Fibroblast of the conjunctiva (primary cell): ENCODE results near the gene PHC2.

Source experiments
- DNase-seq: peaks from one replicate; pipeline ENCODE4 v3.0.0-alpha.2; 2010; ENCODE audit warnings: low read depth

Gene PHC2

DNA sequence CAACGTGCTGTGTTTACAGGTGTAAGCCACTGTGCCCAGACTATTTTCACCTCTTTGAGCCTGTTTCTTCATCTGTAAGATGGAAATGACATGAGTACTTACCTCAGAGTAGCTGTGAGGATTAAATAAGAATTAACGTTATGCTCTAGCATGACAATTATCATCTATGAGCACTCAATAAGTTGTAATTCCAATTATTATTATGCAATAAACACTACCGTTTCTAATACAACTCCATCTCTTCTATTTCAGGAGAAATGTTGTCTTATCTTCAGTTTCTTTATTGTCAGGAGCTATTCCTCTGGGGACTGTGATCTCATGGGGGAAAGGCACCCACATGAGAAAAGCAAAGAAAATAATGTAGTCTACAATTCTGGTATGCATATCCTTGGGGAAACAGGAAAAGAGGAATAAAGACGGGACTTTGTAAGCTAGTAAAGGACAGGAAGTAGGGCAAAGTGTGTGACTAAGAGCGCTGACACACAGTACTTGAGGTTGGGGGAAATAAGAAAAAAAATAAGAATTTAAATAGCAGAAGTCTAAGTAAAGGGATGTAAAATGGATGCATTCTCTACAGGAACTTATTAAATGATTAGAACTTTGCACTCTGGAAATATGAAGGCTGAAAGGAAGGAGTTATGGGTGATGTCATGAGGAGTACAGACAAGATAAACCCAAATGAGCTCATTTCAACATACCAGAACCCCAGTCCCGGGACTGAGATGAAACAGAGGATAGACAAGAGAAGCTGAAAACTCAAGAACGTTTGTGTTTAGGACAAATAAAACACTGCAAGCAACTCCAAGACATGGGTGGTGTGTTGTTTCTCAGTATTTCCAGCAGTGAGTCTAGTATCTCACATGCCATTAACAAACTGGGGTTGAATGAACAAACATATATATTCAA lies 9.8 kb downstream of the PHC2 start:
- no peak for DNase-seq

DNA sequence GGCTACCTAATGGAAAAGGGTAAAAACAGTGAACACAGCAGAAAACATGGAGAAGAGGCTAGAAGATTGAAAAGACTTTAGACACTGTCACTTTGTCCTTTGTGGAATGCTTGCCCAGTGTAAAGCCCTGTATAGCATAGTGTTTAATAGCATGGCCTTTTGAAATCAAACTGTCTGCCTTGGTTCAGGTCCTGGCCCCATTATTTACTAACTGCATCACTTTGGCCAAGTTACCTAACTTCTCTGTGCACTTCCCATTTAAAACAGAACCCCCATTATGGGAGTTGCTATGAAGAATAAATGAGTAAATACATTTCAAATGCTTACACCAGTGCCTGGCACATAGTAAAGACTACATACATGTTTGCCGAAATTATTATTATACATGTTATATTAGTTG lies 12.1 kb downstream of the PHC2 start:
- DNase-seq, result no peak

DNA sequence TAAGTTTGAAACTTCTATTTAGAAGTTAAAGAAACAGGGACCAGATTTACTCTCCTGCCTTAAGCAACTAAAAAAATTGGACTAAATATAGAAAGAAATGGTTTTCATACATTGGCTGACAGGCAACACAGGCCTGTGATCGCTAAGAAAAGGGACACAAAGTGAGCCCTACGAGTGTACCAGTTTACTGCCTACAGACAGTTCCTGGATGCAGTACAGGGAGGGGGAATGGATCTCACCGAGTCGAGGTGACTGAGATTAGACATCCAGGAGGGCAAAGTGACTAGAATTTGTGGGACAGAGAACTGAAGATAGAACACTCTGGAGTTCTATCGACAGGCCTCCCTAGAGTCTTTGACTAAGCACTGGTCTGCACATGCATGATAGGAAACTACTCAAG lies 16.0 kb downstream of the PHC2 start:
- DNase-seq, result no peak

DNA sequence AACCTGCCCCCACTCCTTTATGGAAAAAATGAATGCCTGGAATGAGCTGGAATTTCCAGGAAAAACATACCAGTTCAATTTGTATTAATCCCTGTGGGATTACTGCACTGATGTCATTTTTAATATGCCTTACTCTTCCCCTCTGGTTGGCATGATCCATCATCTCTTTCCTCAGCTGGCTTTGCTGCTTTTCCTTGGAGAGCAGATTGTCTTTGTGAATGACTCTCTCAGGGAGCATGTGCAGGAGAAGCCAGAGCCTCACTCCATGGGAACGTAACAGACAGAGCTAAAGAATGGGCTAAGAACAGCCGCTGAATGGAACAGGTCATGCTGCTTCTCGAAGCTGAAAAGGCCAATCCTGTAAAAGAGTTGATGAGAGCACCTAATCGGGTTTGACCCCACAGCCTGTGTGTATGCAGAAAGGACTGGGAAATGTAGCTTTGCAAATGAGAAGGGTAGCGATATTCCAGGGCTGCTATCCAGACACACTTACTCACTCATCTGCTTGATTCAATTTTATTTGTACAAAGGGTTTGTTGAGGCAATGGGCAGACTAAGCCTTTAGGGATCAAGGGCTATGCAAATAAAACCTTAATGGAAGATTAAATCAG lies 20.7 kb downstream of the PHC2 start:
- DNase-seq, result peak; percentile 43

DNA sequence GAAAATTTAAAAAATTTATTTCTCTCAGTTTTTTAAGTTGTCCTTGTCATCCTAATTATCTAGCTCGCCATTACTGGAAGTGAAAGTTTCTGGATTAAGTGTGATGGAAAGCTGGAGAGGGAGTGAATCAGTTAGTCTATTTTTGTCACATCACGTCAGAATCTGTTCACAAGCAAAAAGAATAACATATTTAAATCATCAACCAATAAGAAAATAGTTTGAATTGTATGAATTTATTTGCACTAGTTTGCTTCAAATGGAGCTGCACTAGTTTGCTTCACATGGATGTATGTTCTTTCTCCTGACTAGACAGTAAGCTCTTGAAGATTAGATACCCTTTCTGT lies 22.8 kb downstream of the PHC2 start:
- DNase-seq, result no peak

DNA sequence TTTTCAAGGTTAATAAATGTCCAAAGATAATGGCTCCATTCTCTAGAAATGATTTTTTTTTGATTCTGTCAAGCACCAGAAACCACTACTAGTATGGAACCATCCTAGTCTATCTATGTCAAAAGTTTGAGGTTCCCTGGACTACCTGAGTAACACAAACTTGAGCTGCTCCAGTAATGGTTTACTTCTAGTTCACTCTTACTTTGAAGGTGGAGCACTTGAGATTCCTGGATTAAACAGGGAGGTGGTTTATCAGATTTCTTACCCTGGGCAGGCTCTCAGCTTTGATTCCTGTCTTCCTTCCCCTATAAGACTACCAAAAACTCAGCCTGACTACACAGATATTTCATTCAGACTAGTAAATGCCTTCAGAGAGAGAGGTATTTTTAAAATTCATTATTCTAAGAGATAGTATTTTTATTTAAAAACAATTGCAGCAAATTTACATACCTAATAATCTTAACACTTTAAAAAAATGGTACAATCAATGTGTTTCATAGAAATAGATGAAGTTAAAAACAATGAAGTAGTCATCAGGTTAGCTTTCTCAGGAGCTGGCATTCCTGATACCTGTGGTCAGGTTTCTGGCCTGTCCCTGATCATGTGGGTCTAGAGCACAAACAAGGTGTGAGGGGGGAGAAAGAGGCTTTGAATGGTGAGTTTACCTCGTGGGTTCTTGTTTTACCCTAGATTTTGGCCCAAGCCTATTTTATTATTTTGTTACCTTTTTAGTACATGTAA lies 23.4 kb downstream of the PHC2 start:
- DNase-seq, result no peak

DNA sequence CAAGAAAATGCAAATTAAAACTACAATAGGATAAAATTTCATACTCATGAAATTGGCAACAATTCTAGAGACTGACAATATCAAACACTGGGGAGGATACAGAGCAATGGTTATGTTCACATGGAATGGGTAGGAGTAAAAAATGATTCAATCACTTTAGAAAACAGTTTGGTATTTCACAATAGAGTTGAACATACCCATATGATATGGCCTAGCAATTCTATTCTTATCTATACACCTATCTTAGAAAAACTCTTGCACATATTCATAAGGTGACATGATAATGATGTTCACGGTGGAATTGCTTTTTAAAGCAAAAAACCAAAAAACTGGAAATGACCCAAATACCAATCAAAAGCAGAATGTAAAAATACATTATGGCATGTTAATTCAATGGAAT lies 28.7 kb downstream of the PHC2 start:
- no peak for DNase-seq

DNA sequence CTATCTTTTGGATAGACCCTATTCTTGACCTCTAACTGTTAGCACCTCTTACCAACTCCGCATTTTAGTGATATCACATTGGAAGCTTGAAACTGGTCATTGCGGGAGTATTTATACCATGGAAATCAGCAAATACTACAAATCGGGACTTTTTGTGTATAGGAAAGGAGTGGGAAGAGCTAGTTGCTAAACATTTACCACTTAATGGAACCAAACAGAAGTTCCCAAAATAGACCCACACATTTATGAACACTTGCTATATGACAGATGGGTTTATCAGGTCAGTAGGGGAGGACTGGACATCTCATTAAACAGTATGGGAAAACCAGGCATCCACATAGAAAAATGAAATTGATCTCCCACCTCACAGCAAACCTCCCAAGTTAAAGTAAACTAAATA lies 29.4 kb downstream of the PHC2 start:
- no peak for DNase-seq

DNA sequence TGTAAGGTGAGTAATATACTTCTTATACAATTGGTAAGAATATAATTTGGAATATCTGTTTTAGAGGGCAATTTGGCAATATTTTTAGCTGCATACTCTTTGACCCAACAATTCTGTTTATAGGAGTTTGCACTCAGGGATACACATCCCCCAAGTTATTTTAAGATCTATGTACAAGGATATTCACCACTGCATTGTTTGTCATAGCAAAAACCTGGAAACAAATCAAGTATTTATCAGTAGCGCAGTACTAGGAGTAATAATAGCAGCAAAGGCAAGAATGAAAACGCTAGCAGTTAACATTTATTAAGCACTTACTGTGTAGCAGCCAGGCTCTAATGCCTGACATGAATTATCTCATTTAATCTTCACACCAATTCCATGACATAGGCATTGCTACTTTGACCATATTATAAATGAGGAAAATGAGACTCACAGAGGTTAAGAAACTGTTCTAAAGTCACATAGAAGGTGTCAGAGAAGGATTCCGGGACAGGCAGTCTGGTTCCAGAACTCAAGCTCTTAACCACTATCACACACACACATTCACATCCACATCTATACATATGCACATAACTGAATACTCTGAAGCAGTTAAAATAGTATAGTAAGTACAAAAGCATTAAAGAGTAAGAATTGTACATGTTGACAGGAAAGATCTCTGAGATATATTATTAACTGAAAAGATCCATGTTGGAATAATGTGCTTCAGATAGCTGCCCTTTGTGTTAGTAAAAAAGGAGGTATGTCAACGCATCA lies 30.6 kb downstream of the PHC2 start:
- no peak for DNase-seq

DNA sequence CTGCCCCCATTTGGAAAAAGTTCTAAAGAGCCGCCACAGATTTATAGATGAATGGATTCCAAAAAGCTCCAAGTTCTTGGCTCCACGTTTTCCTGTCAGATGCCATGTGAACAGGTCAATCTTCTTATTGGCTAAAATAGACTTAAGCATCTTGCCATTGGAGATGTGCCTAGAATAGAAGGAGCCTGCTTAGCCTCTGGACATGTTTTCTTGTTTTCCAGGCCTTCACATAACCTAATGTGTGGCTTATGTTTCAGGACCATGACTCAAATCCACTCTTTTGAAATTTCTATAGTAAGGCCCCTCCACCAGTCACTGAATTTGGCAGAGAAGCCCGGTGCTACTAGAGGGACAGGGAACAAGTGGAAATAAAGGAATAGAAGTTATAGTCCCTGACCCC lies 31.5 kb downstream of the PHC2 start:
- DNase-seq, result peak; percentile 29

DNA sequence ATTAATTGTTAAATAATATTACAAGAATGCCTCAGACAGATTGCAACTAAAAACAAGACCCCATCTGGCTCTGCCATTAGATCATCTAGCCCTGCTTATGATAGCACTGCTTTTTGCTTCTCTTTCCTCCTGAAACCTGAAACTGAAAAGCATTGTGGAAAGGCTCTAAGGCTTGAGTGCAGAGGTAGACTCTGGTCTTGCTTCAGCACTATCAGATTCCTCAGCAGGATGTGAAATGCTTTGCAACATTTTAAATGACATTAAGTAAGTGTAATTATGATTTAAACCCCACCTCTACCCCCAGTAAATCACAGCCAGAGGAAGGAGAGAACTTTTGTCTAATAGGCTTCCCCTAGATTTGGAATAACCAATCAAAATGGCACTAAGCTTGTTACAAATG lies 32.9 kb downstream of the PHC2 start:
- no peak for DNase-seq

DNA sequence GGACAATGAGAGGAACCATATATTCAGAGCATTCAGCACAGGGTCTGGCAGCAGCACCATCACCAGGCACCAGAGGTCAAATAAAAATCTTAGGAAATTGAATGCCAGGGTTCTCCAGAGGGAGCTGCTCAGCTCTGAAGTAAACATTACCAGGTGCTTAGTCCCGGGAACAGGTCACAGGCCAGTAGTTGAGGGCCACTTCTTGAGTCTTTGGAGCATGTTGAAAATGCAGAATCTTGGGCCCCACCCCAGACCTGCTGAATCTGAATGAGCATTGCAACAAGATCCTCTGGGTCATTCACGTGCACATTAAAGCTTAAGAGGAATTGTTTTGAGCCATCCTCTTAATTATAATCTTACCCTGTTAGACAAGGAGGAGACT lies 33.8 kb downstream of the PHC2 start:
- DNase-seq, result no peak

DNA sequence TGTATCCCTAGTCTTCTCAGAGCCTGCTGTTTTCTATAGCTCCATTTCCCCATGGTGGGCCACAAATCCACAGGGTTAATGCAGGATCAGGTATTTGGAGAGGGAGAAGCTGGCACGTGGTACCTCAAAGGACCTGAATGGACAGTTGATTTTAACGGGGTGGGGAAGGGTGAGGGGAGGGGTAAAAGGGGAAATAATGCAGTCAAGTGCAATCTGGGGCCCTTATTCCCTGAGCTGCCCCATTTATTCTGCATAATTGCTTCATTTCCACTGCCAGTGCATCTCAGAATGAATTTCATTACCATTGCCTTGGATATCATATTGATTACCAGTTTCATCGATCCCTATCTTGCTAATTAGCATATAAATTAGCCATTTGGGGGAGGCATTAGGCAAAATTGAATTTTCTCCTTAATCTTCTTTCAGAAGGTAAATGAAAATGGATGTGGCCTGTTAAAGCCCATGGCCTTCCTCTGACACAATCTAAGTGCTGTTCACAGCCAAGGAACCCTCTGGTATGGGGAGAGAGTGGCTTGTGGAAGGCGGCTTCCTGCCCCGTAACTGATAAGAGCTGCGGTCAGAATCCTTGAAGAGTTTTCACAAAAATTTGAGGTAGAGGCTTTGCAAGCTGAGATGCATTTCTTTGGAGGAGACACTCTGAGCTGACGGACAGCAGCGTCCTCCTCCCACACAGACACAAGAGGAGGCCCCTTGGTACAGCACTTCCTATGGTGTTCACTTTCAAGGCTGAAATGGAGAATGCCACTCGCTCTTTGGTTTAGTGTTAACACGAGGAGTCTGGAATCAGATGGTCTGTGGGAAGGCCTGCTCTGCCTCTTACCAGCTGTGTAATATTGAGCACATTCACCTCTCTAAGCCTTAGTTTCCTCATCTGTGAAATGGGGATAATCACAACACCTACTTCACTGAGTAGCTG lies 34.4 kb downstream of the PHC2 start:
- no peak for DNase-seq

DNA sequence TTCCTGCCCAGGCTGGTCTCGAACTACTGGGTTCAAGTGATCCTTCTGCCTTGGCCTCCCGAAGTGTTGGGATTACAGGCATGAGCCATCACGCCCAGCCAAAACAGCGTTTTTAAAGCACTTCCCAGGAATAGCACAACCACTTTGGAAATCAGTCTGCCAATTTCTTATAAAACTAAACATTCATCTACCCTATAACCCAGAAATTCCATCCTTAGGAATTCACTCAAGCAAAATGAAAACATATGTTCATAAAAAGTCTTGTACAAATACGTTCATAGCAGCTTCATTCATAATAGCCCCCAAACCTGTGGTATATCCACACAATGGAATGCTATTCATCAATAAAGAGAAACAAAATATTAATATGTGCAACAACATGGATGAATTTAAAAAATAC lies 36.1 kb downstream of the PHC2 start:
- peak; percentile 47 for DNase-seq

DNA sequence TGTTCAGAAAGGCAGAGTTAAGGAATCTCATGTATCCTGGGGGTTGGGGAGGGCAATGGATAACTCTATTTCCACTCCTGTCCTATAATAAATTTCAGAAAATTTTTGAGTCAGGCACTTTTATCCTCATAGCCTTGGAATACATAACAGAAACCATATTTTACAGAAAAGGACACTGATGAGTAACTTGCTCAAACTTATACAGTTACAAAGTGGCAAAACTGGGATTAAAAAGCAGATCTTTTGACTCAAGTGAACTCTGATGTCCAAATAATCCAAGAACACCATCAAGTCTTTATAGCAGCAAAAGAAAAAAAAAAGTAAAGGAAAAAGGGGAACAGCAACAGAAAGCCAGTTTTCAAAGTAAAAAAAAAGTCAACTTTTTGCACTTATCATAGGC lies 36.9 kb downstream of the PHC2 start:
- no peak for DNase-seq

DNA sequence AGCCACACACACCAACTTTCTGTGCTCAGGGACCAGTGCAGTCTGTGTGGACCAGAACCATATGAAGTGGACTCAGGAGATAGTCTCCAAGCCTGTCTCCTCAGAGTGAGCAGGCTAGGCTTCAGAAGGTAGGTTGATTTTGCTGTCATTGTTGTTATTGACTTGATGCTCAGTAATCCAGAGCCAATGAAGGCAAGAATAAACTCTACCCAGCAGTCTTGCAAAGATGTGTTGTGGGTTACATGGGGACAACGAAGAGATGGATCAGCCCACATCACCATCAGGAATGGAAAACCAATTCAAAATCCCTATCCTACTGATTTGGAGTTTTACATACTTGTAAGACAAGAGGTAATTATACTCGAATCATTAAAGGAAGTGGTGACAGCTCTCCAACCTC lies 37.4 kb downstream of the PHC2 start:
- no peak for DNase-seq

DNA sequence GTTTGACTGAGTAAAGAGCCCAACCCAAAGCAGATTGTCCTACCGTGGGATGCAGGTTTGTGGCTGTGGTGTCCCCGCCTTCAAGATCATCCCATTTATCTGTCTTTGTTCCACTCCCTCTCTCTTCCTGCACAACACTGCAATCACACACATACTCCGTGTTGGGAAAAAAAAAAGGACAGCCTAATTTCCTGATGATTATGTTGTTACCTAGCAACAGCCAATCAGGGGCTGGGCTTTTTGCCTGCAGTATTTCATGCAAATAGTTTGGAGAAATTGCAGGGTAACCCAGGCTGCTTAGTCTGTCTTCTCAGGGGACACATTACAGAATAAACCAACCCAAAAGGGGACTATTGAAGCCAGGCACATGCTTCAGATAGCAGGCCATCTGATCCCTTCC lies 38.3 kb downstream of the PHC2 start:
- no peak for DNase-seq

DNA sequence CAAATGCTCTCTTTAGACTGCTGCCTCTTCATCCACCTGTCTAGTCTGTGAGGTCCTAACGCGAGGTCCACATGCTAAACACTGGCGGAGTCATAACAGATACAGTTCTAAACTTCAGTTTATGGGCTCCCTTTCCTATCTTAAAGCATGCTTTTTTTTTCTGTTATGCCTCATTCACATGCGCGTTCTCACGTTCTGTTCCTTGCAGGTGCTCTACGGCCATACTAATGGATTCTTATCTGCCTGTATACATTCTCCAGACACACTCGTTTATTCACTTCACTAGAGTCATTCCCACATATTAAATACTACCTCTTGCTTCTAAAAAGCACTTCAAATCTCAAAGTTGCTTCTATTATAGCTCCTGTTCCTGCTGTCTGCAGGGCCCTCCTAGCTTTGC lies 38.7 kb downstream of the PHC2 start:
- DNase-seq, result no peak

DNA sequence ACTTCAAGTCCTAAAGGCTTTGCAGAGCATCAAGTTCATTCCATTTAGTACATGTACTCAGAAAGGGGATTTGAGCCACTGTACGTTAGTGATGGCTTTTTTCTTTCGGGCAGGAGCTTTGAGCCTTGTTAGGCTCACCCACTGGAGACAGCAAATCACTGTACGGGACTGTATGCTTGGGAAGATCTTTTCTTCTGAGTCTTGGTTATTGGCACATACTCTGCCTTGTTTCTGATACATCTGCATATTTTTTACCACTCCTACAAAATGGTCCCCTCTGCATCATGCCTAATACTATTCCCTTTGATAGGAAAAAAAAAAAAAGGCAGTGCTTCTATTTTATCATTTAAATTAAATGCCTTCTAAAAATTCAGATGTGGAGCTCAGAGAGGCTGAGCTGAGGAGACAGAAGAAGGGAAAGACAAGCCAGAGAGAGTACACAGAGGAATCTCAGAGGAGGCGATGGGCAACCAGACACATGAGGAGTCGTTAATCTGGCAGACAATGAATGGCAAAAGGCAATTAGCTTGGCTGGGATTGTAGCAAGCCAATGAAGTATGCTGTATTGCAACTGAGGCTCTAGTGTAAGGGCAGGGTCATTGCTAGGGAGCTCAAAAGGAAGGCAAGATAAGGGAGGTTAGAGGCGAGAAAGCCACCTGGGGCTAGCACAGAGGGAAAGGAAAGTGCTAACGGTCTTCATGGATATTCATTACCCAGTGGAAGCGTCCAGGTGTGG lies 39.4 kb downstream of the PHC2 start:
- no peak for DNase-seq

DNA sequence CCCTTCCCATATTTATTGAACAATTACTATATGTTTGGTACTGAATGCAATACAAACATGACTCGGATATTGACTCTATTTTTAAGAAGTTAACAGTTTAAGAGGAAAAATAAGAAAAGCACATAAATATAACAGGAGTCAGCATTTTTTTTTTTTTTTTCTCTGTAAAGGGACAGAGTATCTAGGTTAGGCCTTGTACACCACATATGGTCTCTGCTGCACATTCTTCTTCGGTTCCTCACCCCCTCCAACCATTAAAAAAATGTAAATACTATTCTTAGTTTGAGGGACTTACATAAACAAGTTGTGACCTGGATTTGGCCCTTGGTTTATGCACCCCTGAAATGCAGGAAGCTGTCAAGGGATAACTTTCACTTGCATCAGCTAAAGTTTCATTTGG lies 40.4 kb downstream of the PHC2 start:
- DNase-seq, result peak; percentile 78
